COLO829 (cell line): ENCODE data around the gene ZSWIM5.
"Not testable (repeated sequence)": the region's sequence is repeated elsewhere in the genome, so short reads cannot be mapped to it uniquely, and the experiment has no call there.

Experiments
- DNase-seq: peaks from one replicate; pipeline ENCODE4 v3.0.0; 2012; ENCODE audit warnings: low spot score

The ZSWIM5 gene

DNA sequence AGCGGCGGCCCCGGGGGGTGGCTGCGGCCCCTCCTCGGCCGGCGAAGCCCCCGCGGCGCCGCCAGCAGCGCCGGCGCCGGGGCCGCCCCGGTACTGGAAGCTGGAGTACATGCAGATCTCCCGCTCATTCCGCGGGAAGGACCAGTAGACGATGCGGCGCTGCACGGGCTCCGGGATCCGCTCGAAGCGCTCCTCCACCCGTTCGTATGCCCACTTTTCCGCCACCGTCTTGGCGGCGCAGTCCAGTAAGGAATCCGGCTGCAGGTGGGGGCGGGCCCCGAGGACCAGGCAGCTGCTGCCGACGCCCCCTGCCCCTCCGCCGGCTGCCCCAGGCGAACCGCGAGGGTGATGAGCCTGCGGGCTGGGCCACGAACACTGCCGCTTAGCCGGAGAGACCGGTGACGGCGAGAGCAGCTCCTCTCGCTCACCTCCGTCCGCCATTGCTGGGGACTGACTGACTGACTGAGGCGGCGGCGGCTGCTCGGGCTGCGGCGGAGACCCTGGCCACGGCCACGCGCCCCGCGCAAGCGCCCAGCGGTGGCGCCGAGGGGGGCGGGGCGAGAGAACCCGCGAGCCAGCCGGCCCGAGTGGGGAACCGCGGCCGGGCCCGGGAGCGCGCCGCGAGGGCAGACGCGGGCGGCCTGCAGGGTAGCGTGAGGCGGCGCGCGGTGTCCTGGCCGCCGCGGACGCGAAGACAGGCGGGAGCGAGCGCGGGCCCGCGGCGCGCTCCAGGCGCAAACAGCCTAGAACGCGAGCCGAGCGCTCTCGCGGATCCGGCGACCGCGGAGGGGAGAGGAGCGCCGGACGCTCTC, at the start of gene ZSWIM5:
Gene ZSWIM5, minus strand, starts transcription at position 696 of the 812 bp plus-strand sequence. Its CDS starts 255 bp downstream, at position 441.
- no peak for DNase-seq

- DNase-seq, result no peak
These were observed 48.1 kb upstream of the ZSWIM5 start for GRCh38 chr1:45254490-45254889.

DNA sequence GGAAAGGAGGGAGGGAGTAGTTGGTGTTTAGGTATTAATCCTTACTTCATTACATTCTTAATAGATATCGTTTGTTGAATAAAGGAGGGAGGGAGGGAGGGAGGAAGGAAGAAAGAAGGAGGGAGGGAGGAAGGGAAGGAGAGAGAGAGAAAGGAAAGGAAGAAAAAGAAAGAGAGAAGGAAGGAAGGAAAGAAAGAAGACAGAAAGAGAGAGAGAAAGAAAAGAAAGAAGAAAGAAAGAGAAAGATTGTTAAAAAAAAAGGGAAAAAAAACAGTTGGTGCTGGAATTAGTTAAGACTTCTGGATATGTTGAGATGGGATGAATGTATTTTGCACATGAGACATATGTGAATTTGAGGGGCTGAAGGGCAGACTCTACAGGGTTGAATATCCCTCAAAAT, 44.1 kb upstream of the ZSWIM5 start:
- DNase-seq, result no peak

- DNase-seq, result not testable (repeated sequence)
These were observed 41.6 kb upstream of the ZSWIM5 start for GRCh38 chr1:45248004-45248403.

- peak; percentile 25 for DNase-seq
These were observed 40.4 kb upstream of the ZSWIM5 start for GRCh38 chr1:45246760-45247159.

- DNase-seq, result not testable (repeated sequence)
These were observed 40.0 kb upstream of the ZSWIM5 start for GRCh38 chr1:45246359-45246758.

GRCh38 chr1:45244660-45245059, 38.3 kb upstream of the ZSWIM5 start:
- DNase-seq, result no peak

- DNase-seq, result no peak
These were observed 37.3 kb upstream of the ZSWIM5 start for GRCh38 chr1:45243476-45244343.

DNA sequence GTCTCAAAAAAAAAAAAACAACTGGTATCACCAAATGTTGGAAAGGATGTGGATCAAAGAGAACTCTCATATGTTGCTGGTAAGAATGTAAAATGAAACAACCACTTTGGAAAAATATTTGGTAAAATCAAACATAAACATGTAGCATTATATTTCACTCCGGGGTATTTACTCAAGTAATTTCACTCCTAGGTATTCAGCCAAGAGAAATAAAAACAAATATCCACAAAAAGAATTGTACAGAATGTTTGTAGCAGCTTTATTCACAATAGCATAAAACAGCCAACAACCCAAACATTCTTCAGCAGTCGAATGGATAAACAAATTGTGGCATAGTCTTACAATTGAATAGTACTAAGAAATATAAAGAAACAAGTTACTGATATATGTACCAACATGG, 32.4 kb upstream of the ZSWIM5 start:
- DNase-seq, result no peak

- DNase-seq, result no peak
These were observed 29.7 kb upstream of the ZSWIM5 start for GRCh38 chr1:45236136-45236535.

DNA sequence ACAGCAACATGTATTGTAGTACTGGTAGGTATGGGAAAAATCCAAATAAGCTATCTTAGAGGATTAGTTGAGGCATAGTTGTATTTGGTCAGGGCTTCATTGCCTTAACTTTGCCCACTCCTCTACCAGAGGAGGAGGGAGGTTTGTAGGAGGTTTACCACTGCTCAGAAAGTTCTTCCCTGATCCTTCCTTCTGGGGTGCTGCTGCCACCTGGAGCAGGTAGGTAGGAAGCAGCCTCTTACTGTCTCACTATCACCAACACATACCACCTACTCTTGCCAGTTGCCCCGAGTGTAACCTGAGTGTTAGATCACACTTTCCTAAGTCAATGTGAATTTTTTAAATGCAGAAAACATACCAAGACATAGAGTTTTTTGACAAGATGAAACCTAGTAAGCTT, 24.1 kb upstream of the ZSWIM5 start:
- no peak for DNase-seq

- DNase-seq, result no peak
These were observed 19.2 kb upstream of the ZSWIM5 start for GRCh38 chr1:45225598-45225997.

- not testable (repeated sequence) for DNase-seq
These were observed 17.3 kb upstream of the ZSWIM5 start for GRCh38 chr1:45223710-45224109.

GRCh38 chr1:45221716-45222115, 15.3 kb upstream of the ZSWIM5 start:
- no peak for DNase-seq

DNA sequence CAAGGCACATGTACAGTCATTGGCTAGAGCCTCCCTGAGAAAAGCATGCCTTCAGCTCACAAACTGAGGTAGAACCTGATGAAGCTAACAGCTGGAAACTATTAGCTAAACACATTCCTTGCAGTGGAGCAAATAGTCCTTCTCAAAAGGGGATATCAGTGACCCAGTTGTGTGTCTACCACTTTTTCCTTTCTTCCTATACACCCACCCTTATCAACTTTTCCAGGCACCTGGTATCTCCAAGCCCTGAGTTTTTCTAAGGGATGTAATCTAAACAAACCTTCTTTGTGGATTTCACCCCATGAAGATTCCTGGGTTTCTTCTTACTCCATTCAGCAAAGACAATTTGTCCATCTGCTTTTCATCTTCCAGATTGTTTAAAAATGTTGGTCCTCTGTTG, 10.5 kb upstream of the ZSWIM5 start:
- no peak for DNase-seq

GRCh38 chr1:45216200-45216541, 9.8 kb upstream of the ZSWIM5 start:
- no peak for DNase-seq

DNA sequence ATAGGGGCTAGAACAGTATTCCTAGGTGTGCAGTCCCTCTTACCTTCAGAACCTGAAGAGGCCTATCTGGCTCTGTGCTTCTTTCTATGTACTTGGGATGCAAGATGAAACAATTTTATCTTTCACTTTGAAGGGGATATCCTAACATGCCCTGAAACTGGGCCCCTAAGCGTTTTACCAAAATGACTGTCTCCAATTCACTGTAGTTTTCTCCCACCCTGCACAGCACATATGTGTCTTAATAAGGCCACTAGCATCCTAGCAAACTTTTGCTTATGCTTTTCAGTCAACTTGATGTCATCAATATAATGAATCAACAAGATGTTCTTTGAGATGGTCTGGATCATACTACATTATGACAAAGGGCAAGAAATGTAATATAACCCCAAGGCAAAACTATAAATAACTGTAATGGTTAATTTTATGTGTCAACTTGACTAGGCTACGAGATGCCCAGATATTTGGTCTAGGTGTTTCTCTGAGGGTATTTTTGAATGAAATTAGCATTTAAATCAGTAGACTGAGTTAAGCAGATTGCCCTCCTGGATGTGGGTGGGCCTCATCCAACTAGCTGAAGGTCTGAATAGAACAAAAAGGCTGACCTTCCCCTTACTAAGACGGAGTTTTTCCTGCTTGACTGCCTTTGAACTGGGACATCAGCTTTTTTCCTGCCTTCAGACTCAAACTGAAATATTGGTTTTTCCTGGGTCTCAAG, 9.2 kb upstream of the ZSWIM5 start:
- no peak for DNase-seq

DNA sequence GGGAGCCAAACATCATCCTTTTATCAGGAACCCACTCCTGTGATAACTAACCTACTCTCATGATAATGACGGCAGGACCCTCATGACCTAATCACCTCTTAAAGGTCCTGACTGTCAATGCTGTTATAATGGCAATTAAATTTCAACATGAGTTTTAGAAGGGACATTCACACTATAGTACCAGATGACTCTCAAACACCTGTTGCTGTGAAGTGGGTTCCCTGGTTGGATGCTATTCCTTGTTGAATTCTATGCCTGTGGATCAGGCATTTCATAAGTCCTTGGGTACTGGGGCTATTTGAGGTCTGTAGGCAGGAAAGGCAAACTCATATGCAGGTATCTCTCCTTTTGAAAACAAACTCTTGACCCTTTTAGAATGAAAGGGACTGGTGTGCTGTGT, 7.5 kb upstream of the ZSWIM5 start:
- no peak for DNase-seq

GRCh38 chr1:45211076-45211475, 4.7 kb upstream of the ZSWIM5 start:
- no peak for DNase-seq

DNA sequence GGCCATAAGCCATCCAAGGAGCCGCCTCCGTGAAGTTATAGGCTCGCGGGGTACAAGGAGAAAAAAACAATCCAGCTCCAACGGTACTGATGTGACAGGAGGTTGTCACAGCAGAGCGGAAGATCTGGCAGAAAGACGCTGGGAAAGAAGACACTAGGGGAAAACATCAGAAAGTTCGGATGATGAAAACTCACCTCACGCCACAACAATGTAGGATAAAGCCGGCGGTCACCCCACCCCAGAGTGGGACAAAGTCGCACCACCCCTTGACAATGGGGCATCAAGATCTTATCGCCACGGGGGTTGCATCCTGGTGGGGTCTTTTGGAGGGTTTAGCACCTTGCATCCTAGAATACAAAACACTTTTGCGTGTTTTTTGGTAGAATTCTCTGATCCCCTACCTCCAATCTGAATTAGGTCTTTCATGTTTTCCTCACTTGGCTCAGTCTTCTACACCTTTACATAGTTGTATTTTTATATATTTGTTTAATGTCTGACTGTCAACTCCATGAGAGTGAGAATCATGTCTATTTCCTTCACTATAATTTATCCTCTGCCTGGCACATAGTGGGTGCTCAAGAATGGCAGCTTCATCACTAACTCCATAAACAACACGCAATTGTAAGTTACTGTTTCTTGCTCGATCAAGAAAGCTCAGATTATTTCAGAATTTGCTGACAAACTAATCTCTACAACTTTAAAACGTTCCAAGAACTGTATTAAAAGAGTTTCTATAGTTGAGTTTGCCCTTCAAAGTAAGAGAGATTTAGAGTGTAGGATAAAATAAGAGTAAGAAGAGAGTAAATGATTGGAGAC, 611 bp upstream of the ZSWIM5 start:
- DNase-seq, result no peak

GRCh38 chr1:45205011-45205909, 1.1 kb downstream of the ZSWIM5 start:
- no peak for DNase-seq
